ENCODE measurements around the gene EGF.
"Not testable (repeated sequence)": the region's sequence is repeated elsewhere in the genome, so short reads cannot be mapped to it uniquely, and the experiment has no call there.

EGF gene

DNA sequence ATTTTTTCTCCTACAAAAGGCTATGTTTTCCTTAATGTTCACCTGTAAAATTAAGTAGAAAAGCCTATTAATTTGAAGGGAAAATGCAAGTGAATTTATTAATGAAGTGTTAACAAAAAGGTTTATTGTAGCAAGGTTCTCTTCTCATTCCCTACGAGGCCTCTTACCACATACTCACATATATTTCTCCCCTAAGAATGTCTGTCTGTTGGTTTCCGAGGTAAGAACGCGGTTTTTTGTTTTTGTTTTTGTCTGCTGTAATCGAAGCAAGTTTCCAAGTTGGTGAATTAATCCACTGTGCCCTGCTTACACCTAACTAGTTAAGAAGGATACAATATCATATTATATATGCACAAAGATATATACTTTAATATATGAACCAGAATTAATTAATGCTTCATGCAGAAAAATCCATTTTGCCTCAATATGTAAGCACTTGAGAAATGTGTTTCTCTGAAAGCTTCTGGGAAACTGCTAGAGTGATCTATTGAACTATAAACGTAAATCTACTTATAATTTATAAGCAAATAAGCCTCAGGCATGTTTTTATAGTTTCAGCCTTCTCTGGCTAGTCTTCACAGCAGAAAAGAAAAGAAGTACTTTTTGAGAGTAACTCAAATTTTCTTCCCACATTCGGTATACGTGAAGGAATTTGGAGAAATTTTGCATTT, 120.8 kb downstream of the EGF start:
- ATAC-seq (ENCODE audit: low read depth) (no peak), DNase-seq (ENCODE audit: low spot score in 2 of 2) (no peak)
- H3K4me1 Mint-ChIP-seq, result peaks cover 5% of the 10 kb centered on the region
- no peak overlapping the region for H3K4me3 Mint-ChIP-seq
- H3K27ac Mint-ChIP-seq, result no peak overlapping the region
- peaks cover 2% of the 10 kb centered on the region for H3K36me3 Mint-ChIP-seq
- H3K27me3 Mint-ChIP-seq, result peaks cover 41% of the 10 kb centered on the region
- peaks cover 2% of the 10 kb centered on the region for H3K9me3 Mint-ChIP-seq

DNA sequence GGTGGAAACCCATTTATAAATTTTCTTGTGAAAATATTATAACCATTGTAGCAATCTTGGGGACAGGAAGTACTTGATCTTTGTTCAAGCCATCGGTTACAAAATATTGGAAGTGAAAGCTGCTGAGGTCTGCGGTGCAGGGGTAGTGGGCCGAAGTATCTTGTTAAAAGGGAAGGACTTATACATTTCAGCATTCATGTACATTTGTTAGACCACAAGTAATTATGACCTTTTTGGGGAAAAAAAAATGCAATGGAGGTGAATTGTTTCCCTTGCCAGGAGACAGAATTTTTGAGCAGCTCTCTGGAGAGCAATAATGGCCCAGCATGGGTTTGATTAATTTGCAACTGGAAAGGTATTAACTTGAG, 121.3 kb downstream of the EGF start:
- peak; percentile 73 for ATAC-seq (ENCODE audit: low read depth)
- H3K27me3 Mint-ChIP-seq, result peaks cover 40% of the 10 kb centered on the region
- peaks cover 2% of the 10 kb centered on the region for H3K36me3 Mint-ChIP-seq
- no peak overlapping the region for H3K4me3 Mint-ChIP-seq
- DNase-seq (ENCODE audit: low spot score in 2 of 2), result no peak
- peaks cover 2% of the 10 kb centered on the region for H3K9me3 Mint-ChIP-seq
- no peak overlapping the region for H3K27ac Mint-ChIP-seq
- H3K4me1 Mint-ChIP-seq, result peaks cover 5% of the 10 kb centered on the region

GRCh38 chr4:110039164-110039563, 126.5 kb downstream of the EGF start:
- ATAC-seq (ENCODE audit: low read depth); H3K36me3 Mint-ChIP-seq; DNase-seq (ENCODE audit: low spot score in 2 of 2); H3K9me3 Mint-ChIP-seq; H3K27ac Mint-ChIP-seq; H3K4me1 Mint-ChIP-seq; H3K4me3 Mint-ChIP-seq: not testable (repeated sequence)
- H3K27me3 Mint-ChIP-seq, result peaks cover 28% of the 10 kb centered on the region

- Mint-ChIP-seq H3K4me3 (no peak overlapping the region), H3K27ac (no peak overlapping the region)
- ATAC-seq (ENCODE audit: low read depth), result no peak
Observed at GRCh38 chr4:110041735-110042134, 129.1 kb downstream of the EGF start.

GRCh38 chr4:110042545-110043517, 130.1 kb downstream of the EGF start:
- no peak for ATAC-seq (ENCODE audit: low read depth)

More at GRCh38 chr4:110041735-110042134, 129.1 kb downstream of the EGF start:
- Mint-ChIP-seq H3K27me3 (peaks cover 17% of the 10 kb centered on the region), H3K9me3 (no peaks in the 10 kb centered on the region), H3K4me1 (no peaks in the 10 kb centered on the region), H3K36me3 (no peaks in the 10 kb centered on the region)
- DNase-seq (ENCODE audit: low spot score in 2 of 2), result no peak

GRCh38 chr4:110046588-110047049, 133.9 kb downstream of the EGF start:
- no peak for ATAC-seq (ENCODE audit: low read depth)
- Mint-ChIP-seq H3K27me3 (peaks cover 7% of the 10 kb centered on the region), H3K36me3 (no peaks in the 10 kb centered on the region), H3K4me1 (no peaks in the 10 kb centered on the region), H3K4me3 (no peak overlapping the region), H3K27ac (no peak overlapping the region), H3K9me3 (no peaks in the 10 kb centered on the region)
- DNase-seq (ENCODE audit: low spot score in 2 of 2), result no peak

More at GRCh38 chr4:110042545-110043517, 130.1 kb downstream of the EGF start:
- H3K4me1 Mint-ChIP-seq, result no peaks in the 10 kb centered on the region
- H3K36me3 Mint-ChIP-seq, result no peaks in the 10 kb centered on the region
- H3K4me3 Mint-ChIP-seq, result no peak overlapping the region
- peaks cover 12% of the 10 kb centered on the region for H3K27me3 Mint-ChIP-seq
- H3K27ac Mint-ChIP-seq, result no peak overlapping the region
- no peak for DNase-seq (ENCODE audit: low spot score in 2 of 2)
- no peaks in the 10 kb centered on the region for H3K9me3 Mint-ChIP-seq

DNA sequence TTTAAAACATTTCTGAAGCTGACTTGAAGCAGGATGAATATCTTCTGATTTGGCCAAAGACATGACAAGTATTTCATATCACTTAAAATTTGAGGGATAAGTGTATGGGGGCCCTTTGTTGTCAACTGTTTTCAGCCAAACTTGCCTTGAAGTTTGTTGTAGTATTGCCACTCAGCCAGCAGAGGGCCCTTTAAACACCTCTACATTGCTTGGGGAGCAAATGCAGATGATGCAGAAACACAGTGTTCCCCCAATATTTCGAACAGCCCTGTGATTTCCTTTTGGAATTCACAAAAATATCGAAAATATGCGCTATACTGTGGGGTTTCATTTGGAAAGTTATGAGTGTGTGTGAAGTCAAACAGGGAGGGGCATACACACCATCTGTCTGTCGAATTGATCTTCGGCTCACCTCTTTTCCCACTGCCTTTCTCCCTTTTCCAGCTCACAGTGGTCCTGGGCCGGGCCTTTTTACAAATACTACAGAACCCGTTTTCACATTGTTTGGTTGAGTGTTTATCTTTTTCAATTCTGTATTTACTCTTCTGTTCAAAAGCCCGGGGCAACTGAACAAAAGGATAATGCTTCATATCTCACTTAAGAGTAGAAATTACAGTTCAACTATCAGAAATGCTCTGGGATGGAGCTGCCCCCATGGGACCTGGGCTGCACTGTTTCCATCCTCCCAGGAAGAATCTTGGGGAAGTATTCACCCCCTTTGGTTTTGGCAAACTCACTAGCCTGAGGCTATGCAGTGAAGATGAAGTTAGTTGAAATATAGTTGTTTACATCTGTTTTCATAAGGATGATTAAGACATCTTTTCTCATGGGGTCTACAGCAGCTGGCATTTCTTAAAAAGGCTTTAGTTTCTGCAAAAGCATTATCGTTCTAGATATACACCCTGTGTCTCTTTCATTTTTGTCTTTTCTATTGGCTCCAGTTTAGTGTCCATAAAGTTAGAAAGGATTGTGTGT, 137.6 kb downstream of the EGF start:
- H3K36me3 Mint-ChIP-seq, result no peaks in the 10 kb centered on the region
- ATAC-seq (ENCODE audit: low read depth), result no peak
- no peak overlapping the region for H3K4me3 Mint-ChIP-seq
- no peaks in the 10 kb centered on the region for H3K4me1 Mint-ChIP-seq
- H3K9me3 Mint-ChIP-seq, result no peaks in the 10 kb centered on the region
- peak; percentile 35 to 39 for DNase-seq (ENCODE audit: low spot score in 2 of 2)
- no peaks in the 10 kb centered on the region for H3K27me3 Mint-ChIP-seq
- H3K27ac Mint-ChIP-seq, result no peak overlapping the region

DNA sequence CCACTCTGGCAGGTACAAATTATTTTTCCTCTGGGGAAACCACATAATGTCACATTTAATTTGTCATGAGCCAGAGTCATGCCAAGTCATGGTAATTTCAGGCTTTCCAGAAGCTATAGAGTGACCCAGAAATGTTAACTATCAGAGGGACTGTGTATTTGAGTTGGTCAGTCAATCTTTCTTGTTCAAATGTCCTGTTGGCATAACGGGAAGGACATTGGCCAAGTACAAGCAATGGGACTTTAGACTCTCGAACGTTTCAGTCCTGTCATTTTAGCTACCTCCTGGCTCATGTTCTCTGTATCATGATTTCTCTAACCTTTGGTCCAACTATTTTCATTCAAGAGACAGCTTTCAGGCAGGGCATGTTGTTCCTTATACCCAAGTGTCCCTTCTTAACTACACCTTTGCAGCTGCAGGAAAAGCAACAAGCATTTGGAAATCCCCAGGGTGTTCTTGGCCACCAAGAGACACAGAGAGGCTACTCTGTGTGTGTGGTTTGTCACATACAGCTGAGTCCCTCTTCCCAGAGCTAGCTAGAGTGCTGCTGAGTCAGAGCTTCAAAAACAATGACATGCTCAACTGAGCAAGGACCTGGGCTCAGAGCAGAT, 142.6 kb downstream of the EGF start:
- Mint-ChIP-seq H3K4me3 (no peak overlapping the region), H3K9me3 (no peaks in the 10 kb centered on the region), H3K36me3 (no peaks in the 10 kb centered on the region), H3K4me1 (peaks cover 7% of the 10 kb centered on the region), H3K27ac (no peak overlapping the region), H3K27me3 (no peaks in the 10 kb centered on the region)
- ATAC-seq (ENCODE audit: low read depth) (no peak), DNase-seq (ENCODE audit: low spot score in 2 of 2) (no peak)

DNA sequence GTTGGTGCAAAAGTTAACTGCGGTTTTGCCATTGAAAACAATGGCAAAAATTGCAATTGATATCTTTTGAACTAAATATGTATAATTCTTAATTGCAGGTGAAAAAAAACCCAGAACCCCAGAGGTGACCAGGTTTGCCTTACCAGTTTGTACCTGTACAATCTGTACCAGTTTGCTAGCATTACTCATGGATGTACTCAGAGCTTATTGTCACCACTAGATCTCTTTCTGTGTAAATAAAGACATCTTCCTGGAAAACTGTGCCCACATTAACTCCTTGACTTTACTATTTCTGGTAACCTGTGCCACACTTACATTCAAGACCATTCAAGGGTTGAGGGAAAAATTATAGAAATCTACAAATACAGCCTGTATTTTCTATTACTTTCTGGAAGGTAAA, 146.0 kb downstream of the EGF start:
- no peak overlapping the region for H3K4me3 Mint-ChIP-seq
- H3K36me3 Mint-ChIP-seq, result no peaks in the 10 kb centered on the region
- ATAC-seq (ENCODE audit: low read depth) (no peak), DNase-seq (ENCODE audit: low spot score in 2 of 2) (no peak)
- peaks cover 7% of the 10 kb centered on the region for H3K4me1 Mint-ChIP-seq
- H3K27ac Mint-ChIP-seq, result no peak overlapping the region
- no peaks in the 10 kb centered on the region for H3K9me3 Mint-ChIP-seq
- no peaks in the 10 kb centered on the region for H3K27me3 Mint-ChIP-seq

- Mint-ChIP-seq H3K9me3 (no peaks in the 10 kb centered on the region), H3K4me3 (no peak overlapping the region), H3K27me3 (no peaks in the 10 kb centered on the region), H3K36me3 (no peaks in the 10 kb centered on the region), H3K4me1 (peaks cover 7% of the 10 kb centered on the region), H3K27ac (no peak overlapping the region)
- ATAC-seq (ENCODE audit: low read depth) (peak; percentile 45), DNase-seq (ENCODE audit: low spot score in 2 of 2) (no peak)
Observed at GRCh38 chr4:110059556-110060191, 147.0 kb downstream of the EGF start.

GRCh38 chr4:110061076-110061475, 148.4 kb downstream of the EGF start:
- Mint-ChIP-seq H3K9me3 (no peaks in the 10 kb centered on the region), H3K4me3 (no peak overlapping the region), H3K4me1 (peaks cover 7% of the 10 kb centered on the region), H3K27me3 (no peaks in the 10 kb centered on the region), H3K36me3 (no peaks in the 10 kb centered on the region), H3K27ac (no peak overlapping the region)
- DNase-seq (ENCODE audit: low spot score in 2 of 2) (no peak), ATAC-seq (ENCODE audit: low read depth) (no peak)

Measured in memory B cell (primary cell).